Tongue (tissue), 2 donors: ENCODE data around the gene SCRN2. TPM values are rescaled to one million over a fixed set of nuclear protein-coding genes. Genes with fewer than 3 reads are reported as not detected.
A peak's percentile ranks its signal among the peaks of the same experiment; 100 is the strongest.

ENCODE experiments used
- DNase-seq: peaks from one replicate; pipeline ENCODE4 v3.0.0-alpha.2; 2015
- total RNA-seq: library from RNA; depleted of rRNA; stranded (reverse); fragments of >200 nt; gene quantifications from one replicate; pipeline ENCODE4 v1.2.3, GENCODE V29; 2014

SCRN2 gene
- total RNA-seq: 26.8 TPM

GRCh38 chr17:47840742-47841487 lies at the start of gene SCRN2:
Gene SCRN2, minus strand, starts transcription at chr17:47841273. Its CDS starts 430 bp downstream, at chr17:47840843.
- DNase-seq: peak; percentile 92

GRCh38 chr17:47889734-47890529 lies 48.9 kb upstream of the SCRN2 start:
- DNase-seq: peak; percentile 92

- DNase-seq: no peak
These were observed 47.2 kb upstream of the SCRN2 start for GRCh38 chr17:47888293-47888692.

GRCh38 chr17:47884905-47885730 lies 44.0 kb upstream of the SCRN2 start:
- DNase-seq: no peak

- no peak for DNase-seq
These were observed 43.3 kb upstream of the SCRN2 start for GRCh38 chr17:47884427-47884740.

- no peak for DNase-seq
These were observed 42.7 kb upstream of the SCRN2 start for GRCh38 chr17:47883589-47884426.

GRCh38 chr17:47882695-47883588 lies 41.9 kb upstream of the SCRN2 start:
- no peak for DNase-seq

GRCh38 chr17:47882247-47882646 lies 41.2 kb upstream of the SCRN2 start:
- DNase-seq: no peak

- no peak for DNase-seq
These were observed 38.8 kb upstream of the SCRN2 start for GRCh38 chr17:47879776-47880454.

GRCh38 chr17:47879028-47879585 lies 38.0 kb upstream of the SCRN2 start:
- DNase-seq: no peak

- DNase-seq: no peak
These were observed 37.3 kb upstream of the SCRN2 start for GRCh38 chr17:47878203-47879027.

GRCh38 chr17:47877368-47878034 lies 36.4 kb upstream of the SCRN2 start:
- no peak for DNase-seq

GRCh38 chr17:47875011-47875985 lies 34.2 kb upstream of the SCRN2 start:
- DNase-seq: no peak

GRCh38 chr17:47873200-47874090 lies 32.4 kb upstream of the SCRN2 start:
- no peak for DNase-seq

- DNase-seq: no peak
These were observed 31.6 kb upstream of the SCRN2 start for GRCh38 chr17:47872651-47873161.
